ENCODE results near the gene TRPM2. TPM values are rescaled to one million over a fixed set of nuclear protein-coding genes. Genes with fewer than 3 reads are reported as not detected.

TRPM2 gene
- total RNA-seq, 4 donors from 2014 or later = 0.15 to 0.52 (median 0.44) TPM

GRCh38 chr21:44363278-44363677, 9.9 kb downstream of the TRPM2 start:
- in situ Hi-C loops (cut with MboI; ENCODE audit: low sequenced_read_pairs in 4 of 4) = no loop called here
- H3K27me3 ChIP-seq = peaks cover 0 to 12% (median 6%) of the 10 kb centered on the region in 3 donors

GRCh38 chr21:44364151-44365053, 11.0 kb downstream of the TRPM2 start:
- peaks cover 7 to 15% (median 8%) of the 10 kb centered on the region in 3 donors for H3K27me3 ChIP-seq
- in situ Hi-C loops (cut with MboI; ENCODE audit: low sequenced_read_pairs in 4 of 4) (no loop called here), intact Hi-C loops (cut with DNase I; ENCODE audit: low total_unique reads) (no loop called here)
- no peak overlapping the region for H3K27ac ChIP-seq
- H3K4me1 ChIP-seq = no peaks in the 10 kb centered on the region
- no peak for ATAC-seq
- H3K36me3 ChIP-seq = no peaks in the 10 kb centered on the region
- H3K9me3 ChIP-seq = no peaks in the 10 kb centered on the region
- DNase-seq = no peak
- H3K4me3 ChIP-seq = no peak overlapping the region
- TF ChIP-seq POLR2A (IDR thresholded peaks at IDR 0.05) (no peak), CTCF (IDR thresholded peaks at IDR 0.05 in 4 of 5, conservative IDR thresholded peaks at IDR 0.05 in 1 of 5) (no peak)

More at GRCh38 chr21:44363278-44363677, 9.9 kb downstream of the TRPM2 start:
- H3K36me3 ChIP-seq = no peaks in the 10 kb centered on the region
- H3K4me1 ChIP-seq = no peaks in the 10 kb centered on the region
- no peaks in the 10 kb centered on the region for H3K9me3 ChIP-seq
- ATAC-seq (no peak), DNase-seq (no peak)
- TF ChIP-seq POLR2A (IDR thresholded peaks at IDR 0.05) (no peak), CTCF (IDR thresholded peaks at IDR 0.05 in 4 of 5, conservative IDR thresholded peaks at IDR 0.05 in 1 of 5) (no peak)
- H3K27ac ChIP-seq = no peak overlapping the region
- no peak overlapping the region for H3K4me3 ChIP-seq
- intact Hi-C loops (cut with DNase I; ENCODE audit: low total_unique reads) = no loop called here

- ATAC-seq = no peak
- intact Hi-C loops (cut with DNase I; ENCODE audit: low total_unique reads) = no loop called here
Measured at GRCh38 chr21:44365251-44365966, 12.0 kb downstream of the TRPM2 start.

GRCh38 chr21:44365967-44366585, 12.7 kb downstream of the TRPM2 start:
- Histone ChIP-seq H3K4me3 (no peak overlapping the region), H3K9me3 (no peaks in the 10 kb centered on the region), H3K27ac (no peak overlapping the region), H3K4me1 (no peaks in the 10 kb centered on the region), H3K27me3 (peaks cover 17 to 27% (median 21%) of the 10 kb centered on the region in 3 donors), H3K36me3 (no peaks in the 10 kb centered on the region)
- no peak for DNase-seq
- intact Hi-C loops (cut with DNase I; ENCODE audit: low total_unique reads) = no loop called here
- ATAC-seq = no peak
- in situ Hi-C loops (cut with MboI; ENCODE audit: low sequenced_read_pairs in 4 of 4) = no loop called here
- no peak for TF ChIP-seq POLR2A (IDR thresholded peaks at IDR 0.05)
- TF ChIP-seq CTCF (IDR thresholded peaks at IDR 0.05 in 4 of 5, conservative IDR thresholded peaks at IDR 0.05 in 1 of 5) = no peak

More at GRCh38 chr21:44365251-44365966, 12.0 kb downstream of the TRPM2 start:
- DNase-seq = no peak
- Histone ChIP-seq H3K9me3 (no peaks in the 10 kb centered on the region), H3K4me1 (no peaks in the 10 kb centered on the region), H3K27me3 (peaks cover 12 to 20% (median 14%) of the 10 kb centered on the region in 3 donors), H3K4me3 (no peak overlapping the region), H3K27ac (no peak overlapping the region), H3K36me3 (no peaks in the 10 kb centered on the region)
- TF ChIP-seq CTCF (IDR thresholded peaks at IDR 0.05 in 4 of 5, conservative IDR thresholded peaks at IDR 0.05 in 1 of 5) = no peak
- TF ChIP-seq POLR2A (IDR thresholded peaks at IDR 0.05) = no peak
- in situ Hi-C loops (cut with MboI; ENCODE audit: low sequenced_read_pairs in 4 of 4) = no loop called here
